NAMALWA (cell line): ENCODE data around the gene WDFY4.

Experiments used
- DNase-seq: peaks from one replicate; pipeline ENCODE4 v3.0.0-alpha.2; 2015; ENCODE audit warnings: low spot score

The WDFY4 gene

DNA sequence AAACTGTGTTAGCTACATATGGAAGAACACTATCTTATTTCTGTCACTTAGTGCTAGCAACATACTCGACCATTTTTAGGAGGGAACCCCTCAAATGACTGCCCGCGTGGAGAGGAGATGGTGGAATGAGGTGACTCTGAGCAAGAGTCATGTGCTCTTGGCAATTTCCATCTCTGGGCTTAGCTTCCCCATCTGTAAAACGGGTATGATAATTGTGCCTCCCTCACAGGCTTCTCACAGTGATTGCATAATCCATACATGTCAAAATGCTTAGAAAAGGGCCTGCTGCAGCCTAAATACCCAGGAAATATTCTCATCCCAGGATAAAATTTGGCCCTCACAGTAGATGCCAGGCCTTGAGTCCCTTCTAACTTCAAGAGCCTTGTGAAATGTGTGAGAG lies 86.6 kb downstream of the WDFY4 start:
- DNase-seq: no peak

DNA sequence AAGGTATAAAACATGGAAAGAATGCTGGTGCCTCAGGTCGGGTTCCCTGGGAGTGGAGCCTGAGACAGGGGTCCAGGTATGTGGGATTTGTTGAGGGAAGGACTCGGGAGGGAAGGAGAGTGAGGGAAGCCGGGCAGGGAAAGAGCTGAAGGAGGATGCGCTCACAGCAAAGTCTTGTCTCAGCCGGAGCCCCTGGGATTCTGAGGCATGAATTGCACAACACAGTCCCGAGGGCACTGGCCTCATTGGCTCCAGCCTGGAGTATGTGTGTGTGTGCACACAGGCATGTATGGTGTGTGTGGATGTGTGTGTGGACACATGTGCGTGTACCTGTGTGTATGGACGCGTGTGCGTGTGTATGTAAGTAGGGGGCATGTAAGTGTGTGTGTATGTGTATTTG lies 87.4 kb downstream of the WDFY4 start:
- DNase-seq: no peak

DNA sequence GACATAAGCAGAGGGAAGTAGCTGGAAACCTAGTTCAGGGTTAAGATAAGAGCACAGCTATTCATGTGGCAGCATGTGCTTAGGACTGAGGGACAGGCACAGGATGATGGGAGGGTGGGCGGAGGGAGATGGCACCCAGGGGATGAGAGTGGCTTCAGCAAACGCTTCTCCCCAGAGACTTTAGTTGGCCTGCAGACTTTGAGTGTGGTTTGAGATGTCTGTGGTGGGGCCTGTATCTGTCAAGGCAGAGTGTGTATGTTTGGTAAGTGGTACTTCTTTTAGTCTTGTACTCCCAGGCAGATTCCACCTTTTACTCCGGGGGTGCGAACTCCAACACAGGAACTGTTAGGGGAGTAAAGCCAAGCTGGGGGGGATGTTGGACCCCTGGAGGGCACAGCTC lies 88.9 kb downstream of the WDFY4 start:
- DNase-seq: no peak

DNA sequence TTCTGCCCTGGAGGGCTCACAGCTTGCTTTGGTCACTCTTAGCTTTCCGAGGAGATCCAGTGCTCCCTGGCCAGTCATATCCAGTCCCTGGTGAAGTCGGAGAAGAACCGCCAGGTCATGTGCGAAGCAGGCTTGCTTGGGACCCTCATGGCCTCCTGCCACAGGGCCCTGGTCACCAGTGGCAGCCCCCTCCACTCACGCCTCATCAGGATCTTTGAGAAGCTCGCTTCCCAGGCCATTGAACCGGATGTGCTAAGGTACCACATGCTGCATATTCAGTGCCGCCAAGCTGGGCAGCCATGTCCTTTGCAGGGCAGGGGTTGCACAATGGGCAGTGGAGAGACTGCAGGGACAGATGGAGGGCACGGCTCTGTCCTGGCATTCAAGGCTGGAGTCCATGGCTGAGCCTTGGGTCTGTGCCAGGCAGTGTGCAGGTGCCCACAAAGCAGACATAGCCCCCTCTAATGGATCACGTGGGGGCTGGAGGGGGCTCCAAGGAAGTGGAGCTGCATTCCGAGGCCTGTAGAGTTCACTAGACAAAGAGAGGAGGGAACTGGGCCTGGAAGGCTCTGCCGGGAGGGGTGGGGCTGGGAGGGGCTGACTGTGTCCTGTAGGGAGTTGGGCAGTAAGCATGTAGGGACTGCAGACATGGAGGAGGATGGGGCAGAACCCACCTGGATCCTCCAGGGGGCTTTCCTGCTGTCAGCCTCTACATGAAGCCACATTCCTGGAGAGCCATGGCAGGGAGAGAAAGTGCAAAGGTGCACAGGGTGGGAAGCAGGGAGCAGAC lies 89.9 kb downstream of the WDFY4 start:
- no peak for DNase-seq

DNA sequence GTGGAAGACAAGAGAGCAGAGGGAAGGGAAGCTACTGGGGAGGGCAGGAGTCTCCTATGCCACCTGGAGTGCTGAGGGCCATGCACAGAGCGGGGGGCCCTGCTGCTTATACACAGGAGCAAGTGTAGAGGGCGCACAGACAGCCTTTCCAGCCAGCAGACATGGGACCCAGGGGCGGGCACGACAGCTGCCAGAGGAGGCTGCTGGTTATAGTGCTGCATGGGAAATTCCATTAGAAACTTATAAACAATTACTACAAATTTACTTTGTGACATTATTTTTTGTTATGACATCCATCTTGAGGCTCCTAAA lies 90.5 kb downstream of the WDFY4 start:
- DNase-seq: no peak

DNA sequence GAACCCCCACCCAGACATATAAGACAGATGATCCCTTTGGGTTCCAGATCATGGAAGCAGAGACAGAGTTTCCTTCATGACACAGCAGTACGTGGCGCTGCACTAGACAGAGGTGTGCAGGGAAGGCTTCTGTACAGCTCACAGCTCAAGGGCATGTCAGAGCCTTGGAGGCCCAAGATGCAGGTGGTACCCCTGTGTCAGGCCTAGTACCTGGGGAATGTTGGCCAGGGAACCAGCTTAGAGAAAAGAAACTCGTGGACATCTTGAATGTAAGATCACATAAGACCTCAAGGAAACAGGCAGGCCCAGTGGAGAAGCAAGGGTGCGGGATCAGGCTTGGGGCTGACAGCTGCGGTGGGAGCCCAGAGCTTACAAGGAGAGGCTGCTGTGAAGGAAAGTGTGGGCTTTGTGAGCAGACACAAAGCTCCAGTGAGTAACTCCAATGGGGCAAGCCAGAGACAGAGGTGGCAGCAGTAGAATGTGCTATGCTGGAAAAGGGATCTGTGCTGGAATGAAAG lies 91.4 kb downstream of the WDFY4 start:
- DNase-seq: no peak

DNA sequence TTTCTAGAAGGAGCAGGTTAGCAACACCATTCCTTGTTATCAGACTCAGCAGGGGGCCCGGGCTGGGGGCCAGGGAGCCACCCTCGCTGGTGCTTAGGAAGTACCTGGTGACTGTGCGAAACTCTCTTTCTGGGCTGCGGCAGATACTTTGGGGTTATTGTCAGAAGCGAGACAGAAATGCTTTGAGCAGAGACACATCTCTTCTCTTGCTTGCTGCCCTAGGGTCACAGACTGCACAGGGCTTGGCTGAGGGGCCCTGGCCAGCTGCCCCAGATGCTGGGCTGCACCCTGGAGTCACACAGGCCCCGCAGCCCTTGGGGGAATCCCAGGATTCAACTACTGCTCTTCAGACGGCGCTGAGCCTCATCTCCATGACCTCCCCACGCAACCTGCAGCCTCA lies 91.9 kb downstream of the WDFY4 start:
- no peak for DNase-seq

DNA sequence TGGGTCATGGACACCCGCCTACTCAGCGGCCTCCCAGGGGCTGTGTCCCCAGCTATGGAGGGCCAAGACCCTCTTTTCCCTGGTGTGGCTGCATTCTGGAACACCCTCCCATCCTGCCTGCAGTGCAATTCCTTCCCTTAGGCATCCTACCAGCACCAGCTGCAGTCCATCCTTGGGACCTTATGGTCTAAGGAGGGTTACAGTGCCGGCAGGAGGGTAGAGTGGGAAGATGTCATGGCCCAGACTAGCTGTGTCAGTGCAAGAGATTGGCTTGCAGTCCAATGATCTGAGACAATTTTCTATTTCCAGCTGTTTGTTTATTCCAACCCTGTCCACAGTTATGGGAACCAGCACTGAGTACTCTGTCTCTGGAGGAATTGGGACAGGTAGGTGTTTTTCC lies 92.4 kb downstream of the WDFY4 start:
- DNase-seq: no peak

DNA sequence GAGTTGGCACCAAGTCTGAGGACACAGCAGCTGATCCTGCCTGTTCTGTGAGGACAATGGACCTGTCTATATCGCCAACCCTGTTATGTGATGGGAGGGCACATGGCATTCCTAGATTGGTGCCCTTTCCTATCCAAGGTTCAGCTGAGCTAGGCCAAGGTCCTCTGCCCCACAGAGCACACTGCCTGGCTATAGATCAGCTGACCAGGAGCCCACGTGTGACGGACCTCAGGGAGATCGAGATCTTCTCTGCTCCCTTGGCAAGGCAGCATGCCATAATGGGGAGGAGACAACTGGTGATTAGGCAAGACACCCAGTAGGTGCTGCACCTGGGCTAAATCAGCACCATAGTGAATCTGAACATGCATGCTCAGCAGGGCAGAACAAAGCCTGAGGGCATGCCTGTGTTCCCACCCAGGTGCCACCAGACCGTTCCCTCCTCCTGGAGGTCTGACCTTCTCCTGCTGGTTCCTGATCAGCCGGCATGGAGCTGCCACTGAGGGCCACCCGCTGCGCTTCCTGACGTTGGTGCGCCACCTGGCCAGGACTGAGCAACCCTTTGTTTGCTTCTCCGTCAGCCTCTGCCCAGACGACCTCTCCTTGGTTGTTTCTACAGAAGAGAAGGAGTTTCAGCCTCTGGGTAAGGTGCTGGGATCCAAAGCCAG lies 93.7 kb downstream of the WDFY4 start:
- no peak for DNase-seq

DNA sequence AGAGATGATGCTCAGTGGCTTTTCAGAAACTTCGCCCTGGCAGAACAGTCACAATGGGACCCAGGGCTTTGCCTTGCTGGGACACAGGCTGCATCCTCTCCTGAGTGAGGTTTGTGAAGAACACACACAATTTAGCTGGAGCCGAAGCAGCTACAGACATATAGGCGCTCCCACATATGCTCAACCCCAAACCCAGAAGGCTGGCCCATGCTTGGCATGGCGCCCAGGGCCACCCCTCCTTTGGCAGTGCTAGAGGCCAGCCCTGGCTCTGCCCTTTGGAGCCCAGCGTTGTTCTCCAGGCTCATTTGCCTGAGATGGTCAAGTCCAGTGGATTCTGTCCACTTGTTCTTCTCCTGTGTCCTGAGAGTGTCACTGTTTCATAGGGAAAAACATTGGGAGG lies 94.4 kb downstream of the WDFY4 start:
- no peak for DNase-seq

DNA sequence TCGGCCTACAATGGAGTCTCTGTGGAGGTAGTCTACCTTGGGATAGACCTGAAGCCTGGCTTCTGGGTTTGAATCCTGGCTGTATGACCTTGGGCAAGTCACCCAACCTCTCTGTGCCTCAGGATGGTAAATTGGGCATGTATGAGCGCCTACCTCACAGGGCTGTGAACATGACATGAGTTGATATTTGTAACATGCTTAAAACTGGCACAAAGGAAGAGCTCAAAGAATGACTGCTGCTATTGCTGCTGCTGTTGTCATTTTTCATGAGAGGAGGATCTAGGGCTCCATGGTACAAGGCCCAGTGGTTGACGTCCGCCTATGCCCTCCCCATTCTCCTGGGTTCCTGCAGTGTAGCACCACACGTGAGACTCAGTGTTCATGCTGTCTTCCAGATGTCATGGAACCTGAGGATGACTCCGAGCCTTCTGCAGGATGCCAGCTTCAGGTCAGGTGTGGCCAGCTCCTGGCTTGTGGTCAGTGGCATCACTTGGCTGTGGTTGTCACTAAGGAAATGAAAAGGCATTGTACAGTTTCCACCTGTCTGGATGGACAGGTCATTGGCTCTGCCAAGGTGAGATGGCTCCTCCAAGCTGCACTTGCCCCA lies 95.0 kb downstream of the WDFY4 start:
- DNase-seq: no peak

DNA sequence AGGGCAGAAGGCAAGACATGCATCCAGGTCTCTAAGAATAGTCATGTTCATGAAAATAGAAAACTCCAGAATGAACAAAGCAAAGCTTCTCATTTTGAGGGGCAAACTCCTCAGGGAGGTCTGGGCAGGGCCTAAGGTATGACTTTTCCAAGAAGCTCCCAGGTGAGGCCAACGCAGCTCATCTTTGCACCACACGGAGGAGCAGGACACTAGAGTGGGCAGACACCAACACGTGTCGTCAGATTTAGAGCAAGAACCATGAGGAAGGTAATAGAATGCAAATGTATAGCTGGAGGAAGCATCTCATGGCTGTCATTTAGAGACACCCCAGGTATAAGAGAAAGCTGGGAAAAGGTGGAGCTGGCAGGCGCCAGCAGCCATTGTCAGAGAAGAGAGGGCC lies 95.7 kb downstream of the WDFY4 start:
- no peak for DNase-seq

DNA sequence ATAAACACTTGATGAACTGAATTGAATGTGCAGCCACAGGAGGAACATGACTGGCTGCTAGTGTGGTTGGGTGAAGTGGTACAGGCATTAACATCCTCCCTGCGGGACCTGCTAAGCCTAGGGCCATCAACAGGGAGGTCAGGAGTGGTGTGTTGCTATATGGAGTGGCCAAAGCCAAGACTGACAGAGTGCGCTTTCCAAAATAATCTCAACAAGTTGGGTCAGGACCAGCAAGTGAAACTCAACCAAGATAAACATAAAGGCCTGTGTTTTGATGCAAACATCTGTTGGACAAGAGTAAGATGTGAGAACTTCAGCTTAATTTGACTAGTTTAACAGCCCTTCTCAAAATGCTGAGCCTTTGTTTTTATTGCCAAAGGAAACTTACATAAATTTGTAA lies 97.7 kb downstream of the WDFY4 start:
- DNase-seq: no peak

DNA sequence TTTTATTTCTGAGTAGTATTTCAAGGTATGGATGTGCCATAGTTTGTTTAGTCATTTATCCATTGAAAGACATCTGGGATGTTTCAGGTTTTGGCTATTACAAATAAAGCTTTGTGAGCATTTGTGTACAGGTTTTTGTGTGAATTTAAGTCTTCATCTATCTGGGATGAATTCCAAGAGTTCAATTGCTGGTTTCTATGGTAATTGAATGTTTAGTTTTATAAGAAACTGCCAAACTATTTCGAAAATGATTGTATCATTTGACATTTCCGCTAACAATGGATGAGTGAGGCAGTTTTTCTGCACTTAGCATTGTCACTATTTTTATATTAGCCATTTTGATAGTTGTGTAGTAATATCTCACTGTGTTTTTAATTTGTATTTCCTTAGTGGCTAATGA lies 99.4 kb downstream of the WDFY4 start:
- DNase-seq: no peak

DNA sequence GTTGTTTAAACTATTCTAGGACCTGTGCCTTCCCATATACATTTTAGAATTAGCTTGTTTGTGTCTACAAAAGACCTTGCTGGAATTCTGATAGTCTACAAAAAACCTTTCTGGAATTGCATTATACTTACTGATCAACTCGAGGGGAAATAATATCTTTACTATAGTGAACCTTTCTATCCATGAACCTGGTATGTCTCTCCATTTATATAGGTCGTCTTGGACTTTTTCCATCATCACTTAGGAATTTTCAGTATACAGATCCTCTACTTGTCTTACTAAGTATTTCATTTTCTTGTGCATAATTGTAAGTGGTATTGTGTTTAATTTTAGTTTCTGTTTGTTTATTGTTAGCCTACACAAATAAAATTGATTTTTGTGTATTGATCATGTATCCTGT lies 101.1 kb downstream of the WDFY4 start:
- no peak for DNase-seq

DNA sequence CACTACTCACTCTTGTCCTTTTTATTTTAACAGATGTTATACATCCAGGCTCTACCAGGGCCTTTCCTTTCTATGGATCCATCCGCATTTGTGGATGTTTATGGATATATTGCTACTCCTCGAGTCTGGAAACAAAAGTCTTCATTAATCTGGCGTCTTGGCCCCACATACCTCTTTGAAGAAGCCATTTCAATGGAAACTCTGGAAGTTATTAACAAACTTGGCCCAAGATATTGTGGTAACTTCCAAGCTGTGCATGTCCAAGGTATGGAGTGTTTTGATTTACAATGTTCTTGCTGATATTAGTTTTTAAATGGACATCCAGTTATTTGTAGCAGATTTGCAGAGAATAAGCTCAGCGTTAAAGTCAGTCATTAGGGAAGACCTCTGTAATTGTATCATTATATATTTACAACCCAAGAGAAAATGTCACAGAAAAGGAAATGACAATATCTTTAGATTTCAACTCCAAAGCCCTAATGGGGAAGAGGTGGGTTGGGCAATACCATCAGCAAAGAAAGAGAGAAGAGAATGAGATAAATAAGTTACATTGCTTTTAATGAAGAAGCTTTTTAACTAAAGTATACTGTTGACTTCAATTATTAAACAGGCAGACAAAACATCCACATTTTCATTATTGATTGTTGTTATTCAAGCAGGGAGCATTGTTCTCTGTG lies 102.1 kb downstream of the WDFY4 start:
- DNase-seq: no peak

DNA sequence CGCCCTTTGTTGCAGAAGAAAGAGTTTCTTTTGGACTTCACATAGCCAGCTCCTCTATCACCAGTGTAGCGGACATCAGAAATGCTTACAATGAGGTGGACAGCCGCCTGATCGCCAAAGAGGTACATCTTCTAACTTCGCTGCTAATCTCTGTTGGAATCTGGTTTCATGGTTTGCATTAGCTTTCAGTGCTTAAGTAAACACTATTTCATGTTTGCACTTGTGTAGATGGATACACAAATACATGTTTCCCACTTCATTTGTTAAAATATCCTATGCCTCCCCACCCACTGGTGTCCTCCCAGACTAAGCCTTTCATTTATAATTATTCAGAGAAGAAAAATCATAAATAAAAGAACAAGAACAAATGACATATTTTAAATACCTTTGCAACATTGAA lies 103.9 kb downstream of the WDFY4 start:
- no peak for DNase-seq

DNA sequence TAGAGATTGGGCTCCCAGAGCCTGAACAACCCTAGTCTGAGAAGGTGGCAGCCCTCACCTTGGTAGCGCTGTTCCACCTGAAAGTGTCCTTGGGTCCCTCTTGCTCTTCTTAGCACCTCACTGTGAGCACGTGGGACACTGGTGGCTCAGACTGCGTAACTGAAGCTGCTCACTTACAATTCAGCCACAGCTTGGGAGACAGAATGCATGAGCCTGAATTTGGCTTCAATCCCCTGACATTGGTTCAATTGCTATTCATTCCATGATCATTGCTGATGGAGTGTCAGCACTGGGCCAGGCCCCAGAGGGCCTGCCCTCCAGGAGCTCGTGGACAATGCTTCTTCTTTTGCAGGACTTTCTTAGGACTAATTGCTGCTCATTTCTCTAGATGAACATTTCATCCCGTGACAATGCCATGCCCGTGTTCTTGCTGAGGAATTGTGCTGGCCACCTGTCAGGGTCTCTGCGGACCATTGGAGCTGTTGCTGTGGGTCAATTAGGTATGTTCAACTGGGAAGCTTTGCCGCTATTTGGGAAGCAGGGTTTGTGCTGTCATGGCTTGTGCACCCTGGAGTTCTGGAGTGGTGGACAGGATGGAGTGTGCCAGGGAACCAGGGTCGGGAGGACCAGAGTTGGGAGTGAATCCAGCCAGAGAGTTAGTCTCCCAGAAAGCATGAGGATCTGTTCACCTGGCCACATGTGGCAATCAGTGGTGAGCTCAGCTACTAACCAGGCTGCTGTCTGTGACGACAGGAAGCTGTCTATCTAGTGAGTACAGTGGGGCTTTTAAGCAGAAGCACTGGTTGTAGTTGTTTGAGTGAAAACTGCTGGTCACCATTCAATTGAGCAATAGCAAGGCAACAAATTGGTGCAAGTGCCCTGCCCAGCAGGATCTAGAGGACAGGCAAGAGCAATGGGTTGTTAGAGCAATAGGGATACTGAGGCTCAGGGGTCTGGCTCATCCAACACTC lies 105.1 kb downstream of the WDFY4 start:
- no peak for DNase-seq

DNA sequence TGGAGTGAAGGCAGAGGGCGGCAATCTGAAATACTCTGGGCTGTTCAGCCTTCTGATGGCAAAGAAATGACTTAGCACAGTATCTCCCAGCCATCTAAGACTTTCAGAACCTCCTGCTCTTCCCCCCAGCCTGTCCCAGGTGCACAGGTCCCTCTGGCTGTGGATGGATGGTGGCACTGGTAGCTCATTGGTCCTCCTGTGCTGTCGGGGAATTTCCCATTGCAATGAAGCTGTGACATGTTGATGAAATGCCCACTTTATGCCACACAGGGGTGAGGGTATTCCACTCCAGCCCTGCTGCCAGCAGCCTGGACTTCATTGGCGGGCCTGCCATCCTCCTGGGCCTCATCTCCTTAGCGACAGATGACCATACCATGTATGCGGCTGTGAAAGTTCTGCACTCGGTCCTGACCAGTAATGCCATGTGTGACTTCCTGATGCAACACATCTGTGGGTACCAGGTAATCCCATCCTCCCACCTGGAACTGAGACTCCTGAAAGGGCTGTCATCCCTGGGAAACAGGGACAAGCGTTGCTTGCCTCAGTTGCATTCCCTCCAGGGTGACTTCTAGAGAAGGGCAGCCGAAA lies 105.9 kb downstream of the WDFY4 start:
- DNase-seq: no peak

DNA sequence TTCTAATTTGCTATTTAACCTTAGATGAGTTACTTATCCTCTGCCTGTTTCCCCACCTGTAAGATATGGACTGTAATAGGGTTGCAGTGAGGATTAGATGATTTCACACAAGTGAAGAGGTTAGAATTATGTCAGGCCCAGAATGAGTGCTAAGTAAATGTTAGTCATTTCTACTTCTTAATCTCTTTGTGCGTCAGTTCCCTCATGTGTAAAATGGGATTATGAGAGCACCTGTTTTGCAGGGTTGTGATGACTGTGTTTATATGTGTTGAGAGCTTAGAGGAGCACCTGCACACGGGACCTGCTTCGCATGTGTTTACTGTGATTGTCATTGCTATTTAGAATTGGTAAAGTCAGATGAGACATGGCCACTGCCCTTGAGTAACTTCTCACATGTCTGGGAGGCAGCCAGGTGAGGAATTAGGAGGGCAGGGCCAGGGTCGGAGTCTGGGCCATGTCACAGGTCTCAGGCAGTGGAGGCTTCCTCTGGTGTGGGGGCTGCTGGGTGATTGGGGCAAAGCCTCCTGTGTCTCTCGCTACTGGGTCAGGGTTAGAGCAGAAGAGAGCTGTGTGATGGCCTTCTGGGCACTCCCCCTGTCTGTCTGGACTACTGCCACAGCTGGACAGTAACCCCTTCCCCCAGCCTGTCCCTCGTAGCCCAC lies 106.7 kb downstream of the WDFY4 start:
- DNase-seq: no peak

DNA sequence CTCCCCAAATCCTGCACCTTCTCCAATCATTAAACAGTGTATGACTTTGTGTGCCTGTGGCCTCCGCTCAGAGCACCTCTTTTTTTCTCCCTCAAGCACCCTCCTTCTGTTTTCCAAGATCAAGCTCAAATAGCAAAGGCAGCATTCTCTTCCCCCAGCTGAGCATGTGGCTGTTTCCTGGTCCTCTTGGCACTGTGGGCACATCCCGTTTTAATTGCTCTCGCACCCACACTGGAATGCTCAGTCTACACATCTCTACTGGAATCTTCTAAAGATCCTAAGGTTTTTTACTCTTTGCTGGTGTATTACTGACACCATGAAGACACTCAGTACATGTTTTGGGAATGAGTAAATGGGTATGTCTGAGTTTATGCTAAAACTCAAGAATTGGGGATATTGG lies 107.4 kb downstream of the WDFY4 start:
- no peak for DNase-seq
